HG02623 (cell line): ENCODE measurements around the gene DND1.
"Not testable (repeated sequence)": the region's sequence is repeated elsewhere in the genome, so short reads cannot be mapped to it uniquely, and the experiment has no call there.

ENCODE experiments used
- ATAC-seq: cut with Tn5 transposase; IDR thresholded peaks from one replicate; pipeline ENCODE4 v1.9.1; 2021; ENCODE audit warnings: moderate library complexity; ENCODE audit not compliant: unreplicated experiment

The DND1 gene

GRCh38 chr5:140631831-140632365 lies 41.5 kb downstream of the DND1 start:
- ATAC-seq: peak; percentile 32

- ATAC-seq: no peak
Observed at GRCh38 chr5:140631036-140631417, 42.3 kb downstream of the DND1 start.

GRCh38 chr5:140630292-140631035 lies 42.9 kb downstream of the DND1 start:
- ATAC-seq: no peak

- ATAC-seq: no peak
Observed at GRCh38 chr5:140628711-140629110, 44.7 kb downstream of the DND1 start.

GRCh38 chr5:140627972-140628371 lies 45.4 kb downstream of the DND1 start:
- ATAC-seq: no peak

GRCh38 chr5:140624886-140625285 lies 48.5 kb downstream of the DND1 start:
- not testable (repeated sequence) for ATAC-seq

GRCh38 chr5:140623061-140623460 lies 50.3 kb downstream of the DND1 start:
- not testable (repeated sequence) for ATAC-seq

- no peak for ATAC-seq
Observed at GRCh38 chr5:140622301-140622700, 51.1 kb downstream of the DND1 start.
